Upper lobe of left lung (tissue), 6 donors: ENCODE data around the gene VPS33B. TPM values are rescaled to one million over a fixed set of nuclear protein-coding genes. Genes with fewer than 3 reads are reported as not detected.

Experiments used
- ATAC-seq, 2 donors: fragments of 200-7000 bp; cut with Tn5 transposase; one replicate each; pipeline ENCODE4 v1.9.1; 2022; ENCODE audit warnings: mild to moderate bottlenecking in 2 of 2, moderate library complexity in 2 of 2; ENCODE audit not compliant: low FRiP score in 2 of 2
- DNase-seq, 2 donors: peaks; one replicate each; pipeline ENCODE4 v3.0.0-alpha.2; 2019 to 2020
- H3K27ac ChIP-seq, 4 donors: fragments of 200-600 bp; sonication (generic); one replicate each; pipeline ENCODE4 v1.5.1; 2016 to 2019
- H3K27me3 ChIP-seq, 4 donors: fragments of 200-600 bp; sonication (generic); one replicate each; pipeline ENCODE4 v1.5.1; 2017 to 2019
- H3K36me3 ChIP-seq, 4 donors: fragments of 200-600 bp; sonication (generic); one replicate each; pipeline ENCODE4 v1.5.1; 2016 to 2019
- H3K4me1 ChIP-seq, 4 donors: fragments of 200-600 bp; sonication (generic); one replicate each; pipeline ENCODE4 v1.5.1; 2018 to 2019
- H3K4me3 ChIP-seq, 4 donors: fragments of 200-600 bp; sonication (generic); one replicate each; pipeline ENCODE4 v1.5.1; 2017 to 2019; ENCODE audit warnings: mild to moderate bottlenecking in 2 of 4, moderate library complexity in 1 of 4
- H3K9me3 ChIP-seq, 4 donors: fragments of 200-600 bp; sonication (generic); one replicate each; pipeline ENCODE4 v1.5.1; 2018 to 2019
- CTCF ChIP-seq, 6 experiments: fragments of 450-650 bp in 4 of 6; fragments of 200-600 bp in 2 of 6; sonication (generic) in 2 of 6; IDR thresholded peaks; one replicate each; pipeline ENCODE4 v1.5.1; 2016 to 2019; ENCODE audit warnings: antibody characterized with exemption in 6 of 6
- EP300 ChIP-seq, 4 donors: sonication (generic); formaldehyde crosslinking; IDR thresholded peaks; one replicate each; pipeline ENCODE4 v1.5.1; 2017; ENCODE audit warnings: antibody characterized with exemption in 4 of 4, control low read depth in 2 of 4
- POLR2A ChIP-seq, 4 donors: fragments of 450-650 bp; IDR thresholded peaks; one replicate each; pipeline ENCODE4 v1.5.1; 2016 to 2017; ENCODE audit warnings: antibody characterized with exemption in 4 of 4, mild to moderate bottlenecking in 2 of 4
- POLR2AphosphoS5 ChIP-seq, 2 donors: sonication (generic); formaldehyde crosslinking; IDR thresholded peaks; one replicate each; pipeline ENCODE4 v1.5.1; 2017; ENCODE audit warnings: antibody characterized with exemption in 2 of 2
- WGBS, 2 donors: methylation state at CpG; one replicate each; pipeline ENCODE4 v1.1.5; 2017 to 2018; 5-methylcytosine and 5-hydroxymethylcytosine counted together
- small RNA-seq, 4 donors: library from RNA; depleted of rRNA; stranded (forward); fragments of <200 nt; gene quantifications; one replicate each; pipeline ENCODE3, GENCODE V24; 2016
- total RNA-seq, 6 donors: library from RNA; depleted of rRNA in 4 of 6; stranded (reverse); fragments of >200 nt in 4 of 6; gene quantifications; one replicate each; pipeline versions ENCODE4 v1.1.0 to v1.2.1, GENCODE V29; 2016 to 2021
- donor health status: DM: no; HTN: no; CAD: no; lungs with moderate emphysema.
- donor health status: DM: no; HTN: yes; CAD: no; lungs with severe emphysema.

VPS33B gene
- total RNA-seq, 6 donors from 2014 or later: 9.2 to 20.2 (median 14.8) TPM

- H3K4me1 ChIP-seq: peaks cover 23 to 35% (median 25%) of the 10 kb centered on the region in 4 donors
- H3K27me3 ChIP-seq: no peaks in the 10 kb centered on the region
- ATAC-seq: no peak
- H3K27ac ChIP-seq: peak overlapping the region in 3 of 4 donors; percentile 76 to 95 (median 85)
- peaks cover 12 to 48% (median 41%) of the 10 kb centered on the region in 4 donors for H3K36me3 ChIP-seq
- peak overlapping the region in 3 of 4 donors; percentile 55 to 85 (median 64) for H3K4me3 ChIP-seq
- 77 to 81% methylated on average over 14 to 15 of the region's 16 CpGs for WGBS, 2 donors
- DNase-seq: no peak
- TF ChIP-seq POLR2A (IDR thresholded peaks at IDR 0.05) (no peak), EP300 (IDR thresholded peaks at IDR 0.05) (no peak), CTCF (IDR thresholded peaks at IDR 0.05) (no peak), POLR2AphosphoS5 (IDR thresholded peaks at IDR 0.05) (no peak)
- H3K9me3 ChIP-seq: no peaks in the 10 kb centered on the region
These were observed 68.3 kb downstream of the VPS33B start for GRCh38 chr15:90953947-90954711.

GRCh38 chr15:90952901-90953677 lies 69.3 kb downstream of the VPS33B start:
- Histone ChIP-seq H3K27ac (no peak overlapping the region), H3K4me1 (peaks cover 23 to 35% (median 25%) of the 10 kb centered on the region in 4 donors), H3K9me3 (no peaks in the 10 kb centered on the region), H3K27me3 (no peaks in the 10 kb centered on the region), H3K4me3 (no peak overlapping the region), H3K36me3 (peaks cover 12 to 58% (median 49%) of the 10 kb centered on the region in 4 donors)
- WGBS, 2 donors: 95 to 97% methylated on average over 6 to 14 of the region's 14 CpGs
- ATAC-seq: no peak
- TF ChIP-seq POLR2A (IDR thresholded peaks at IDR 0.05) (no peak), EP300 (IDR thresholded peaks at IDR 0.05) (no peak), POLR2AphosphoS5 (IDR thresholded peaks at IDR 0.05) (no peak), CTCF (IDR thresholded peaks at IDR 0.05) (no peak)
- peak in 1 of 2 donors; percentile 46 for DNase-seq

GRCh38 chr15:90950676-90951075 lies 71.7 kb downstream of the VPS33B start:
- TF ChIP-seq POLR2A (IDR thresholded peaks at IDR 0.05): no peak
- no peak for TF ChIP-seq POLR2AphosphoS5 (IDR thresholded peaks at IDR 0.05)
- TF ChIP-seq EP300 (IDR thresholded peaks at IDR 0.05): no peak
- no peak for TF ChIP-seq CTCF (IDR thresholded peaks at IDR 0.05)
- Histone ChIP-seq H3K36me3 (peaks cover 25 to 82% (median 69%) of the 10 kb centered on the region in 4 donors), H3K4me1 (peaks cover 6 to 13% (median 10%) of the 10 kb centered on the region in 4 donors), H3K4me3 (no peak overlapping the region), H3K27ac (no peak overlapping the region), H3K27me3 (no peaks in the 10 kb centered on the region), H3K9me3 (no peaks in the 10 kb centered on the region)
- WGBS, 2 donors: 97 to 100% methylated on average over 2 to 6 of the region's 6 CpGs
- no peak for DNase-seq
- no peak for ATAC-seq

- TF ChIP-seq CTCF (IDR thresholded peaks at IDR 0.05) (no peak), POLR2AphosphoS5 (IDR thresholded peaks at IDR 0.05) (no peak), EP300 (IDR thresholded peaks at IDR 0.05) (no peak), POLR2A (IDR thresholded peaks at IDR 0.05) (no peak)
- Histone ChIP-seq H3K9me3 (no peaks in the 10 kb centered on the region), H3K4me1 (peaks cover under 1 to 7% (median 4%) of the 10 kb centered on the region in 4 donors), H3K27me3 (no peaks in the 10 kb centered on the region), H3K36me3 (peaks cover 28 to 85% (median 75%) of the 10 kb centered on the region in 4 donors), H3K27ac (no peak overlapping the region), H3K4me3 (no peak overlapping the region)
- no peak for ATAC-seq
- 92 to 93% methylated on average over 8 to 22 of the region's 23 CpGs for WGBS, 2 donors
- DNase-seq: peak in 1 of 2 donors; percentile 47
These were observed 72.3 kb downstream of the VPS33B start for GRCh38 chr15:90949979-90950675.

Small RNA genes lying within 50 kb of the gene (small RNA-seq; reads per million reads assigned to genes)
- 0 reads per million in 4 donors for gene RF00019

Other genes starting within 250 kb of the VPS33B start
- gene FURIN, start 154.0 kb downstream of the VPS33B start, total RNA-seq: 100 to 1,000 TPM in 4 of 6 donors, 10 to 100 TPM in 2; 59.0 to 150 (median 108) TPM
- 100 to 1,000 TPM in 2 of 6 donors, 10 to 100 TPM in 4; 33.4 to 144 (median 68.3) TPM for gene FES, start 138.1 kb downstream of the VPS33B start, total RNA-seq
- gene MAN2A2, start 119.3 kb downstream of the VPS33B start, total RNA-seq: 100 to 1,000 TPM in 2 of 6 donors, 10 to 100 TPM in 4; 36.8 to 219 (median 90.1) TPM
- 10 to 100 TPM in 5 of 6 donors, 1 to 10 TPM in 1; 5.0 to 19.3 (median 12.5) TPM for gene HDDC3, start 90.0 kb downstream of the VPS33B start, total RNA-seq
- 100 to 1,000 TPM in 1 of 6 donors, 10 to 100 TPM in 5; 40.7 to 108 (median 61.9) TPM for gene UNC45A, start 87.3 kb downstream of the VPS33B start, total RNA-seq
- 10 to 100 TPM in 2 of 6 donors, 1 to 10 TPM in 4; 3.8 to 21.0 (median 9.4) TPM for gene RCCD1, start 67.7 kb downstream of the VPS33B start, total RNA-seq
- gene PRC1, start 28.1 kb downstream of the VPS33B start, total RNA-seq: 10 to 100 TPM in 3 of 6 donors, 1 to 10 TPM in 3; 4.1 to 20.0 (median 10.7) TPM
- 1 to 10 TPM in 1 of 6 donors, under 1 TPM in 3, not detected in 2; 0.40 to 1.4 (median 0.62) TPM for gene SV2B, start 77.7 kb upstream of the VPS33B start, total RNA-seq